ENCODE results near the gene BBS7. TPM values are rescaled to one million over a fixed set of nuclear protein-coding genes. Genes with fewer than 3 reads are reported as not detected.
A peak's percentile ranks its signal among the peaks of the same experiment; 100 is the strongest.

Gene BBS7
- total and polyA plus RNA-seq, 2 donors from 2014 or later = 8.0 to 14.5 TPM

- DNase-seq = no peak
- no peak overlapping the region for H3K27ac ChIP-seq (ENCODE audit: low read depth in 2 of 2, low read length in 2 of 2)
- H3K4me1 ChIP-seq (ENCODE audit: control insufficient read depth in 2 of 3, insufficient read depth in 2 of 3, low read depth in 1 of 3, low read length in 3 of 3) = no peaks in the 10 kb centered on the region
- no peak overlapping the region for H3K9ac ChIP-seq (ENCODE audit: low read length in 3 of 3)
- H3K27me3 ChIP-seq (ENCODE audit: control insufficient read depth, insufficient read depth, low read length) = no peaks in the 10 kb centered on the region
- no peaks in the 10 kb centered on the region for H3K9me3 ChIP-seq (ENCODE audit: control insufficient read depth in 2 of 3, insufficient read depth in 1 of 3, low read length in 3 of 3)
- H3K36me3 ChIP-seq (ENCODE audit: control insufficient read depth in 2 of 3, insufficient read depth in 3 of 3, low read length in 3 of 3) = peaks cover 0 to 9% (median 3%) of the 10 kb centered on the region in 3 donors
- no peak for TF ChIP-seq CTCF (IDR thresholded peaks at IDR 0.05; ENCODE audit: borderline replicate concordance, extremely low read depth, insufficient read depth)
- no peak overlapping the region for H3K4me3 ChIP-seq (ENCODE audit: low read length in 3 of 3)
- intact Hi-C loops (cut with DNase I) = no loop called here
- no peak for FAIRE-seq
Observed at GRCh38 chr4:121863799-121864198, 6.5 kb downstream of the BBS7 start.

GRCh38 chr4:121861426-121861825 is 8.8 kb downstream of the BBS7 start:
- FAIRE-seq (peak; percentile 82), DNase-seq (no peak)
- Histone ChIP-seq H3K27me3 (ENCODE audit: control insufficient read depth, insufficient read depth, low read length) (no peaks in the 10 kb centered on the region), H3K4me1 (ENCODE audit: control insufficient read depth in 2 of 3, insufficient read depth in 2 of 3, low read depth in 1 of 3, low read length in 3 of 3) (no peaks in the 10 kb centered on the region), H3K9me3 (ENCODE audit: control insufficient read depth in 2 of 3, insufficient read depth in 1 of 3, low read length in 3 of 3) (no peaks in the 10 kb centered on the region), H3K4me3 (ENCODE audit: low read length in 3 of 3) (no peak overlapping the region), H3K9ac (ENCODE audit: low read length in 3 of 3) (no peak overlapping the region), H3K36me3 (ENCODE audit: control insufficient read depth in 2 of 3, insufficient read depth in 3 of 3, low read length in 3 of 3) (peaks cover 0 to 9% (median 3%) of the 10 kb centered on the region in 3 donors), H3K27ac (ENCODE audit: low read depth in 2 of 2, low read length in 2 of 2) (no peak overlapping the region)
- intact Hi-C loops (cut with DNase I) = no loop called here
- TF ChIP-seq CTCF (IDR thresholded peaks at IDR 0.05; ENCODE audit: borderline replicate concordance, extremely low read depth, insufficient read depth) = no peak

GRCh38 chr4:121860121-121860520 is 10.2 kb downstream of the BBS7 start:
- intact Hi-C loops (cut with DNase I) = no loop called here

More at GRCh38 chr4:121860121-121860520, 10.2 kb downstream of the BBS7 start:
- no peak overlapping the region for H3K9ac ChIP-seq (ENCODE audit: low read length in 3 of 3)
- no peaks in the 10 kb centered on the region for H3K4me1 ChIP-seq (ENCODE audit: control insufficient read depth in 2 of 3, insufficient read depth in 2 of 3, low read depth in 1 of 3, low read length in 3 of 3)
- no peaks in the 10 kb centered on the region for H3K27me3 ChIP-seq (ENCODE audit: control insufficient read depth, insufficient read depth, low read length)
- H3K36me3 ChIP-seq (ENCODE audit: control insufficient read depth in 2 of 3, insufficient read depth in 3 of 3, low read length in 3 of 3) = peaks cover 0 to 9% (median 0%) of the 10 kb centered on the region in 3 donors
- no peak overlapping the region for H3K4me3 ChIP-seq (ENCODE audit: low read length in 3 of 3)
- no peaks in the 10 kb centered on the region for H3K9me3 ChIP-seq (ENCODE audit: control insufficient read depth in 2 of 3, insufficient read depth in 1 of 3, low read length in 3 of 3)
- no peak overlapping the region for H3K27ac ChIP-seq (ENCODE audit: low read depth in 2 of 2, low read length in 2 of 2)
- TF ChIP-seq CTCF (IDR thresholded peaks at IDR 0.05; ENCODE audit: borderline replicate concordance, extremely low read depth, insufficient read depth) = no peak
- DNase-seq (no peak), FAIRE-seq (no peak)
